ENCODE data around the gene SEMA6A. TPM values are rescaled to one million over a fixed set of nuclear protein-coding genes. Genes with fewer than 3 reads are reported as not detected.

The SEMA6A gene
- polyA plus RNA-seq, 3 donors, result 0.16 TPM; not detected in 2

DNA sequence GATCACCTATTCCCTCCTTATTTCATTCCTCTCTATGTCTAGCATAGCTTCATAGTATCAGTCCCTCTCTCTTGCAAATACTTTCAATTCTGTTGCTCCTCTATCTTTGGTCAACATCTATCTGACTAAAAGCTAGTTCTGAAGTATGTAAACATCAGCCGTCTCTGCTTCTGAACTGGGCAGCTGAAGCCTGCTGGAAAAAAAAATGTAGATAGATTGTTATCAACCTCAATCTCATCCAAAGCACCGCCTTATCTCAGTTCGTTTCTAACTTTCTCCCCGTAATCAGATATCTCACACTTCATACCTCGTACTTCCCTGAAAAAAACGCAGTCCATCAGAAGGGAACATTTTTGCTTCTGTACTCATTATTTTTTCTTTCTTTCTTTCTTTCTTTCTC is 4.5 kb upstream of the SEMA6A start:
- H3K9ac ChIP-seq (ENCODE audit: insufficient read depth, low read length, poor library complexity, severe bottlenecking), result no peak overlapping the region
- Mint-ChIP-seq H3K9me3 (peaks cover 0 to 11% (median 4%) of the 10 kb centered on the region in 7 donors), H3K4me3 (peak overlapping the region in 1 of 2 donors; percentile 48), H3K27me3 (ENCODE audit: low read depth in 3 of 3) (peaks cover 49 to 66% (median 63%) of the 10 kb centered on the region in 3 donors), H3K4me1 (peaks cover 16% of the 10 kb centered on the region), H3K27ac (no peak overlapping the region), H3K36me3 (peaks cover 0 to 5% of the 10 kb centered on the region in 2 donors)
- H2AFZ ChIP-seq (ENCODE audit: insufficient read depth, low read depth, low read length, poor library complexity, severe bottlenecking), result no peak overlapping the region
- no peak for TF ChIP-seq CTCF (IDR thresholded peaks at IDR 0.05)
- H3K27me3 ChIP-seq (ENCODE audit: control insufficient read depth in 2 of 2, insufficient read depth in 2 of 2, low read length in 2 of 2), result peaks cover 36 to 53% of the 10 kb centered on the region in 2 donors
- intact Hi-C loops (cut with micrococcal nuclease), result no loop called here
- H3K79me2 ChIP-seq (ENCODE audit: insufficient read depth, low read length), result no peaks in the 10 kb centered on the region
- no peaks in the 10 kb centered on the region for H3K36me3 ChIP-seq (replicated peaks in 1 of 2; ENCODE audit: control insufficient read depth in 1 of 2, insufficient read depth in 2 of 2, low read length in 2 of 2)
- H3K27ac ChIP-seq (ENCODE audit: low read depth in 1 of 2, low read length in 2 of 2), result no peak overlapping the region
- peaks cover 0 to 15% of the 10 kb centered on the region in 2 donors for H3K9me3 ChIP-seq (replicated peaks in 1 of 2; ENCODE audit: control insufficient read depth in 1 of 2, insufficient read depth in 1 of 2, low read length in 2 of 2)
- no peak overlapping the region for H3K4me2 ChIP-seq (replicated peaks; ENCODE audit: extremely low read depth, low read length, poor library complexity, severe bottlenecking)
- no peak overlapping the region for H3K4me3 ChIP-seq (replicated peaks in 1 of 3; ENCODE audit: low read depth in 2 of 3, low read length in 3 of 3)
- WGBS (ENCODE audit: insufficient coverage), result 77% methylated on average over 5 of the region's 6 CpGs
- H3K4me1 ChIP-seq (ENCODE audit: control insufficient read depth in 1 of 2, insufficient read depth in 2 of 2, low read length in 2 of 2), result peaks cover 16 to 24% of the 10 kb centered on the region in 2 donors
- DNase-seq, result no peak
- no peaks in the 10 kb centered on the region for H4K20me1 ChIP-seq (ENCODE audit: insufficient read depth, low read length)

- Histone ChIP-seq H2AFZ (ENCODE audit: insufficient read depth, low read depth, low read length, poor library complexity, severe bottlenecking) (no peak overlapping the region), H3K4me2 (replicated peaks; ENCODE audit: extremely low read depth, low read length, poor library complexity, severe bottlenecking) (no peak overlapping the region), H4K20me1 (ENCODE audit: insufficient read depth, low read length) (no peaks in the 10 kb centered on the region), H3K9ac (ENCODE audit: insufficient read depth, low read length, poor library complexity, severe bottlenecking) (no peak overlapping the region), H3K9me3 (replicated peaks in 1 of 2; ENCODE audit: control insufficient read depth in 1 of 2, insufficient read depth in 1 of 2, low read length in 2 of 2) (peaks cover 0 to 19% of the 10 kb centered on the region in 2 donors), H3K27me3 (ENCODE audit: control insufficient read depth in 2 of 2, insufficient read depth in 2 of 2, low read length in 2 of 2) (peaks cover 40 to 57% of the 10 kb centered on the region in 2 donors), H3K36me3 (replicated peaks in 1 of 2; ENCODE audit: control insufficient read depth in 1 of 2, insufficient read depth in 2 of 2, low read length in 2 of 2) (no peaks in the 10 kb centered on the region), H3K4me1 (ENCODE audit: control insufficient read depth in 1 of 2, insufficient read depth in 2 of 2, low read length in 2 of 2) (peaks cover 21 to 29% of the 10 kb centered on the region in 2 donors), H3K79me2 (ENCODE audit: insufficient read depth, low read length) (no peaks in the 10 kb centered on the region), H3K27ac (ENCODE audit: low read depth in 1 of 2, low read length in 2 of 2) (no peak overlapping the region), H3K4me3 (replicated peaks in 1 of 3; ENCODE audit: low read depth in 2 of 3, low read length in 3 of 3) (no peak overlapping the region)
- H3K9me3 Mint-ChIP-seq, result peaks cover 0 to 11% (median 4%) of the 10 kb centered on the region in 7 donors
- no peak overlapping the region for H3K27ac Mint-ChIP-seq
- no peak for TF ChIP-seq CTCF (IDR thresholded peaks at IDR 0.05)
- no peak for DNase-seq
- peaks cover 53 to 70% (median 65%) of the 10 kb centered on the region in 3 donors for H3K27me3 Mint-ChIP-seq (ENCODE audit: low read depth in 3 of 3)
- peaks cover 0 to 5% of the 10 kb centered on the region in 2 donors for H3K36me3 Mint-ChIP-seq
- H3K4me1 Mint-ChIP-seq, result peaks cover 17% of the 10 kb centered on the region
- 100% methylated on average over 1 of the region's 3 CpGs for WGBS (ENCODE audit: insufficient coverage)
- H3K4me3 Mint-ChIP-seq, result peak overlapping the region in 1 of 2 donors; percentile 48
- intact Hi-C loops (cut with micrococcal nuclease), result no loop called here
Observed at GRCh38 chr5:116578676-116579075, 4.1 kb upstream of the SEMA6A start.

All from CD14-positive monocyte (primary cell).